OCI-LY3 (cell line): Measurements from ENCODE around the gene CIAO3.

ENCODE experiments used
- CTCF ChIP-seq: fragments of 200-600, 300-600 bp; sonication (generic); IDR thresholded peaks from 2 replicates; pipeline ENCODE4 v1.5.1; 2014; ENCODE audit warnings: antibody characterized with exemption, low read length, low read depth
- EZH2phosphoT487 ChIP-seq: fragments of 200-600 bp; shearing (Covaris generic); IDR thresholded peaks from 2 replicates; pipeline ENCODE4 v1.6.1; 2018; ENCODE audit warnings: antibody characterized with exemption, mixed run types, low read depth

- TF ChIP-seq CTCF = no peak
- no peak for TF ChIP-seq EZH2phosphoT487
These were observed 988 bp downstream of the CIAO3 start for GRCh38 chr16:739560-740458.
